Ishikawa (cell line): ENCODE data around the gene KIF16B.

ENCODE experiments used
- CREB1 ChIP-seq: IDR thresholded peaks from 2 replicates; pipeline ENCODE4 v1.6.1; 2012; ENCODE audit warnings: low read depth
- EGR1 ChIP-seq: IDR thresholded peaks from 2 replicates; pipeline ENCODE4 v1.6.1; 2012
- FOXM1 ChIP-seq: IDR thresholded peaks from 2 replicates; pipeline ENCODE4 v1.6.1; 2012; ENCODE audit warnings: low read depth, borderline replicate concordance
- NFIC ChIP-seq: IDR thresholded peaks from 2 replicates; pipeline ENCODE4 v1.6.1; 2012
- RAD21 ChIP-seq: IDR thresholded peaks from 2 replicates; pipeline ENCODE4 v1.6.1; 2012; ENCODE audit warnings: low read depth
- TAF1 ChIP-seq: IDR thresholded peaks from 2 replicates; pipeline ENCODE4 v1.6.1; 2012; ENCODE audit warnings: low read depth, mild to moderate bottlenecking
- YY1 ChIP-seq: IDR thresholded peaks from 2 replicates; pipeline ENCODE4 v1.6.1; 2012; ENCODE audit warnings: low read depth
- TF ChIP-seq, protein P1 (sequence below): IDR thresholded peaks from 2 replicates; pipeline ENCODE4 v1.6.1; 2012; ENCODE audit warnings: low read depth, mild to moderate bottlenecking

DNA sequence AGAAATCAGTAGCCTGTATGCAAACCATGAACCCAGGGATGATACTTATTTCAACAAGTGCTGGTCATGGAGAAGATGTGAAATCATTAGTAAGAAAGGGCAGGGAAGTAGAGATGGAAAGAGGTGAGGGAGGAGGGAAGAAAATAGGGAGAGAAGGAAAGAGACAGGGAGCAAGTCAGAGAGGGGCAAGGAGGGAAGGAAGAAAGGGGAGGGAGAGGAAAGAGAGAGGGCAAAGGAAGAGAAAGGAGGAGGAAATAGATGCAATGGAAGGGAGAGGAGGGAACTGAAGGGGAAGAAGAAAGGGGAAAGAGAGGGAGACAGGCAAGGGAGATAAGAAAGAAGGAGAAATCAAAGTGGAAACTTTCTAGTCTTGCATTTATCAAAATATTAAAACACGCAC lies 195.1 kb downstream of the KIF16B start:
- TF ChIP-seq NFIC (no peak), YY1 (no peak), EGR1 (no peak), CREB1 (no peak), TAF1 (no peak), RAD21 (no peak), FOXM1 (no peak)
- TF ChIP-seq, protein P1, sequence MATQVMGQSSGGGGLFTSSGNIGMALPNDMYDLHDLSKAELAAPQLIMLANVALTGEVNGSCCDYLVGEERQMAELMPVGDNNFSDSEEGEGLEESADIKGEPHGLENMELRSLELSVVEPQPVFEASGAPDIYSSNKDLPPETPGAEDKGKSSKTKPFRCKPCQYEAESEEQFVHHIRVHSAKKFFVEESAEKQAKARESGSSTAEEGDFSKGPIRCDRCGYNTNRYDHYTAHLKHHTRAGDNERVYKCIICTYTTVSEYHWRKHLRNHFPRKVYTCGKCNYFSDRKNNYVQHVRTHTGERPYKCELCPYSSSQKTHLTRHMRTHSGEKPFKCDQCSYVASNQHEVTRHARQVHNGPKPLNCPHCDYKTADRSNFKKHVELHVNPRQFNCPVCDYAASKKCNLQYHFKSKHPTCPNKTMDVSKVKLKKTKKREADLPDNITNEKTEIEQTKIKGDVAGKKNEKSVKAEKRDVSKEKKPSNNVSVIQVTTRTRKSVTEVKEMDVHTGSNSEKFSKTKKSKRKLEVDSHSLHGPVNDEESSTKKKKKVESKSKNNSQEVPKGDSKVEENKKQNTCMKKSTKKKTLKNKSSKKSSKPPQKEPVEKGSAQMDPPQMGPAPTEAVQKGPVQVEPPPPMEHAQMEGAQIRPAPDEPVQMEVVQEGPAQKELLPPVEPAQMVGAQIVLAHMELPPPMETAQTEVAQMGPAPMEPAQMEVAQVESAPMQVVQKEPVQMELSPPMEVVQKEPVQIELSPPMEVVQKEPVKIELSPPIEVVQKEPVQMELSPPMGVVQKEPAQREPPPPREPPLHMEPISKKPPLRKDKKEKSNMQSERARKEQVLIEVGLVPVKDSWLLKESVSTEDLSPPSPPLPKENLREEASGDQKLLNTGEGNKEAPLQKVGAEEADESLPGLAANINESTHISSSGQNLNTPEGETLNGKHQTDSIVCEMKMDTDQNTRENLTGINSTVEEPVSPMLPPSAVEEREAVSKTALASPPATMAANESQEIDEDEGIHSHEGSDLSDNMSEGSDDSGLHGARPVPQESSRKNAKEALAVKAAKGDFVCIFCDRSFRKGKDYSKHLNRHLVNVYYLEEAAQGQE = no peak
